Gastroesophageal sphincter (tissue), 3 donors: ENCODE results near the gene OR2A5.

ENCODE experiments used
- CTCF ChIP-seq, 4 experiments: fragments of 200-600 bp in 2 of 4; fragments of 450-650 bp in 2 of 4; sonication (generic) in 1 of 4; IDR thresholded peaks; one replicate each; pipeline ENCODE4 v1.5.1; 2017 to 2019; ENCODE audit warnings: antibody characterized with exemption in 4 of 4, mild to moderate bottlenecking in 2 of 4, moderate library complexity in 2 of 4
- EP300 ChIP-seq: sonication (generic); formaldehyde crosslinking; IDR thresholded peaks from one replicate; pipeline ENCODE4 v1.6.1; 2017; ENCODE audit warnings: antibody characterized with exemption, mild to moderate bottlenecking
- POLR2A ChIP-seq, 2 donors: fragments of 450-650 bp; IDR thresholded peaks; one replicate each; pipeline ENCODE4 v1.6.1; 2017; ENCODE audit warnings: antibody characterized with exemption in 2 of 2, mild to moderate bottlenecking in 2 of 2, moderate library complexity in 1 of 2
- POLR2AphosphoS5 ChIP-seq: sonication (generic); formaldehyde crosslinking; IDR thresholded peaks from one replicate; pipeline ENCODE4 v1.6.1; 2017; ENCODE audit warnings: antibody characterized with exemption

GRCh38 chr7:144105211-144105610 is 56.5 kb downstream of the OR2A5 start:
- TF ChIP-seq CTCF (IDR thresholded peaks at IDR 0.05) (no peak), POLR2AphosphoS5 (no peak), POLR2A (IDR thresholded peaks at IDR 0.05) (no peak), EP300 (no peak)
